Measurements from ENCODE around the gene APBB2. TPM values are rescaled to one million over a fixed set of nuclear protein-coding genes. Genes with fewer than 3 reads are reported as not detected.

APBB2 gene
- total RNA-seq, 2 donors from 2014 or later: 56.1 to 64.8 TPM

DNA sequence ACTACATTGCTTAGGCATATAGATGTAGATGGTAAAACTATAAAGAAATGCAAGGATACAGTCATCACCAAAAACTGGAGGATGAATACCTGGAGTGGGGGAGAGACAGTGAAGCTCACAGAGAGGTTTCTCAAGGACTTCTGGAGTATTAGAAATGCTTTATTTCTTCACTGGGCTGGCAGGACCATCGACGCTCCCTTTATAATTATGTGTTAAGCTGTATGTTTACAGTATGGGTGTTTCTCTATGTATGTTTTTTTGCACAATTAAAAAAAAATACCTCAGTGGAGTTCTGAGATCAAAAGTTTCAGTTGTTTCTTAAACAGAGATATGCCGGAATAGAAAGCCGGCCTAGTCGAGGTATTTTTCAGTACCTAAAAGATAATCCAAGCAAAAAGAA, 263.3 kb downstream of the APBB2 start:
- H3K27ac Mint-ChIP-seq: no peak overlapping the region
- no peaks in the 10 kb centered on the region for H3K27me3 ChIP-seq (ENCODE audit: control insufficient read depth, insufficient read depth, low read length, poor library complexity, severe bottlenecking)
- no peaks in the 10 kb centered on the region for H3K36me3 ChIP-seq (ENCODE audit: control insufficient read depth, insufficient read depth, low read length)
- no peak overlapping the region for H3K27ac ChIP-seq (ENCODE audit: low read depth, low read length)
- WGBS, 2 experiments (ENCODE audit: insufficient coverage in 1 of 2, insufficient read length in 1 of 2): 94 to 100% methylated on average over 2 to 5 of the region's 5 CpGs
- no peak overlapping the region for H3K4me3 Mint-ChIP-seq
- H3K36me3 Mint-ChIP-seq (ENCODE audit: low read depth): peaks cover 6% of the 10 kb centered on the region
- H3K9me3 Mint-ChIP-seq: no peaks in the 10 kb centered on the region
- no peaks in the 10 kb centered on the region for H3K4me1 Mint-ChIP-seq
- TF ChIP-seq, protein P1, sequence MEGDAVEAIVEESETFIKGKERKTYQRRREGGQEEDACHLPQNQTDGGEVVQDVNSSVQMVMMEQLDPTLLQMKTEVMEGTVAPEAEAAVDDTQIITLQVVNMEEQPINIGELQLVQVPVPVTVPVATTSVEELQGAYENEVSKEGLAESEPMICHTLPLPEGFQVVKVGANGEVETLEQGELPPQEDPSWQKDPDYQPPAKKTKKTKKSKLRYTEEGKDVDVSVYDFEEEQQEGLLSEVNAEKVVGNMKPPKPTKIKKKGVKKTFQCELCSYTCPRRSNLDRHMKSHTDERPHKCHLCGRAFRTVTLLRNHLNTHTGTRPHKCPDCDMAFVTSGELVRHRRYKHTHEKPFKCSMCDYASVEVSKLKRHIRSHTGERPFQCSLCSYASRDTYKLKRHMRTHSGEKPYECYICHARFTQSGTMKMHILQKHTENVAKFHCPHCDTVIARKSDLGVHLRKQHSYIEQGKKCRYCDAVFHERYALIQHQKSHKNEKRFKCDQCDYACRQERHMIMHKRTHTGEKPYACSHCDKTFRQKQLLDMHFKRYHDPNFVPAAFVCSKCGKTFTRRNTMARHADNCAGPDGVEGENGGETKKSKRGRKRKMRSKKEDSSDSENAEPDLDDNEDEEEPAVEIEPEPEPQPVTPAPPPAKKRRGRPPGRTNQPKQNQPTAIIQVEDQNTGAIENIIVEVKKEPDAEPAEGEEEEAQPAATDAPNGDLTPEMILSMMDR (conservative IDR thresholded peaks at IDR 0.05): no peak
- no peak for DNase-seq
- H3K9me3 ChIP-seq (ENCODE audit: control insufficient read depth, low read length): no peaks in the 10 kb centered on the region
- H3K27me3 Mint-ChIP-seq (ENCODE audit: insufficient read depth): no peaks in the 10 kb centered on the region
- H3K4me3 ChIP-seq (ENCODE audit: low read length): no peak overlapping the region
- no peak overlapping the region for H3K9ac ChIP-seq (ENCODE audit: extremely low read depth, low read length, poor library complexity, severe bottlenecking)
- no peaks in the 10 kb centered on the region for H3K4me1 ChIP-seq (ENCODE audit: control insufficient read depth, insufficient read depth, low read length)

DNA sequence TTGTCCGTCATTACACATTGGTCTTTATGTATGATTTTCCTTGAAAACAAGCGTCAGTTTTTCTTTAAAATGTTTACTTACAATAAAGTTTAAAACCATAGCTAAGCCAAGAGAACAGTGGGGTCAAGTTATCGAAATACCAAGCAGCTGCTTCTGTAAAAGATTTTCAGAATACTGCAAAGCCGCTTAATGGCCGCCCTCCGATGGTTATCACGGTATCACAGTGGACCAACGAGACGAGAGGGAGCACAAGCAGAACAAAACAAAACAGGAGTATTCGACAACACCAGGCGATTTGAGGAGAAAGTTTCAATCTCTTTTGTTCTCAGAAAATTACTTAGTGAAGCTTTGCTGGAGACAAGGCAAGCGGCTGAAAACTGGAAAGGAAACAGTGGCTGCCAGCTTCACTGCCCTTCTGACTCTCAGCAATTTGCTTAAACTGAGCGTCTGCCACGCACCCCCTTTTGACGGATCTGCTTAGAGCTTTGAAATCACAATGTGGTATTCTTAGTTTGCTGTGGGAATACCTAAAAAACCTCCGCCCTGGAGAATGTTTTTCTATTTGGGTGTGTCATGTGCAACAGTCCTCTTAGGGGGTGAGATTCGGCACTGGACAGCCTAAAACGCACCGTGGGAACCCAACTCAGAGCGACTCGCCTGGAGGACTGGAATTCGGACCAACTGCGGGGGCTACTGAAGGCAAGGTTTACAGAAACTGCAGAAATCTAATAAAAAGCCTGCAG, 264.8 kb downstream of the APBB2 start:
- no peak for DNase-seq
- Histone ChIP-seq H3K27ac (ENCODE audit: low read depth, low read length) (no peak overlapping the region), H3K36me3 (ENCODE audit: control insufficient read depth, insufficient read depth, low read length) (no peaks in the 10 kb centered on the region), H3K9ac (ENCODE audit: extremely low read depth, low read length, poor library complexity, severe bottlenecking) (no peak overlapping the region), H3K9me3 (ENCODE audit: control insufficient read depth, low read length) (no peaks in the 10 kb centered on the region), H3K27me3 (ENCODE audit: control insufficient read depth, insufficient read depth, low read length, poor library complexity, severe bottlenecking) (no peaks in the 10 kb centered on the region), H3K4me1 (ENCODE audit: control insufficient read depth, insufficient read depth, low read length) (no peaks in the 10 kb centered on the region), H3K4me3 (ENCODE audit: low read length) (no peak overlapping the region)
- Mint-ChIP-seq H3K27ac (no peak overlapping the region), H3K4me3 (no peak overlapping the region), H3K4me1 (peaks cover 4% of the 10 kb centered on the region), H3K36me3 (ENCODE audit: low read depth) (no peaks in the 10 kb centered on the region), H3K9me3 (no peaks in the 10 kb centered on the region), H3K27me3 (ENCODE audit: insufficient read depth) (no peaks in the 10 kb centered on the region)
- TF ChIP-seq, protein P1 (conservative IDR thresholded peaks at IDR 0.05): no peak
- WGBS, 2 experiments (ENCODE audit: insufficient coverage in 1 of 2, insufficient read length in 1 of 2): 89 to 93% methylated on average over 18 to 23 of the region's 23 CpGs

DNA sequence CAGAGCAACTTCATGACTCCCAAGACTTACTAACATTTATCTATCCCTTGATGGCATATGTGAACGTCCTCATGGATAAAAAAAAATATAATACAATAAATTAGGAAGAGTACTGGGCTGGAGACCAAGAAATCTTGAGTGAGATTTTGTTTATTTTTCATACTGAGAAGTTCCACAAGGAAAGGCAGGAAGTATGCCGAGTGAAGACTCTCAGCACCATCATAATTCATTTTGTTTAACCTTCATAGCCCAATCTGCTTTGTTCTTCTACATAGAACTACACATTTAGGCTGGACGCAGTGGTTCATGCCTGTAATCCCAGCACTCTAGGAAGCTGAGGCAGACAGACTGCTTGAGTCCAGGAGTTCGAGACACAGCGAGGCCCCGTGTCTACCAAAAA, 266.3 kb downstream of the APBB2 start:
- Histone ChIP-seq H3K9me3 (ENCODE audit: control insufficient read depth, low read length) (no peaks in the 10 kb centered on the region), H3K36me3 (ENCODE audit: control insufficient read depth, insufficient read depth, low read length) (no peaks in the 10 kb centered on the region), H3K27me3 (ENCODE audit: control insufficient read depth, insufficient read depth, low read length, poor library complexity, severe bottlenecking) (no peaks in the 10 kb centered on the region), H3K27ac (ENCODE audit: low read depth, low read length) (no peak overlapping the region), H3K4me3 (ENCODE audit: low read length) (no peak overlapping the region), H3K4me1 (ENCODE audit: control insufficient read depth, insufficient read depth, low read length) (peaks cover 8% of the 10 kb centered on the region), H3K9ac (ENCODE audit: extremely low read depth, low read length, poor library complexity, severe bottlenecking) (no peak overlapping the region)
- peaks cover 10% of the 10 kb centered on the region for H3K36me3 Mint-ChIP-seq (ENCODE audit: low read depth)
- H3K27ac Mint-ChIP-seq: no peak overlapping the region
- 91 to 92% methylated on average over 5 of the region's 6 CpGs for WGBS, 2 experiments (ENCODE audit: insufficient coverage in 1 of 2, insufficient read length in 1 of 2)
- TF ChIP-seq, protein P1 (conservative IDR thresholded peaks at IDR 0.05): no peak
- H3K4me1 Mint-ChIP-seq: peaks cover 19% of the 10 kb centered on the region
- H3K4me3 Mint-ChIP-seq: no peak overlapping the region
- no peak for DNase-seq
- no peaks in the 10 kb centered on the region for H3K9me3 Mint-ChIP-seq
- no peaks in the 10 kb centered on the region for H3K27me3 Mint-ChIP-seq (ENCODE audit: insufficient read depth)

All from endodermal cell (in vitro differentiated cells).